Caco-2 (cell line): ENCODE measurements around the gene NKX2-3. TPM values are rescaled to one million over a fixed set of nuclear protein-coding genes. Genes with fewer than 3 reads are reported as not detected.

Experiments used
- BruUV-seq: library from RNA; stranded (reverse); fragments of 400-500 nt; replicated peaks from 2 replicates; lab custom pipeline; 2021; lab: Mats Ljungman, UMichigan
- CTCF ChIA-PET: fragments of 300-600 bp; sonication (Branson Sonifier 250); formaldehyde crosslinking; loops from one replicate; lab custom pipeline; 2022; ENCODE audit warnings: antibody characterized with exemption; lab: Charles Lee
- POLR2A ChIA-PET: fragments of 300-600 bp; sonication (Branson Sonifier 250); formaldehyde crosslinking; loops from one replicate; lab custom pipeline; 2022; ENCODE audit warnings: antibody characterized with exemption; lab: Charles Lee
- DNase-seq, 2 experiments: peaks; one replicate each; pipeline versions ENCODE4 v3.0.0 to v3.0.0-alpha.2; 2020 to 2022
- H3K27me3 ChIP-seq: replicated peaks from 2 replicates; pipeline ENCODE4 v1.6.0; 2011; ENCODE audit warnings: low read length; ENCODE audit not compliant: control insufficient read depth, insufficient read depth
- H3K36me3 ChIP-seq: 2 replicates; pipeline ENCODE4 v1.5.1; 2011; ENCODE audit warnings: low read length; ENCODE audit not compliant: control insufficient read depth, insufficient read depth
- H3K4me1 ChIP-seq: fragments of 250-450 bp; sonication (Bioruptor Pico); 2 replicates; pipeline ENCODE4 v1.5.1; 2020; ENCODE audit warnings: mild to moderate bottlenecking
- H3K4me3 ChIP-seq: 2 replicates; pipeline ENCODE4 v1.5.1; 2011; ENCODE audit warnings: low read depth, mild to moderate bottlenecking, control low read depth, low read length
- H3K9me3 ChIP-seq: fragments of 250-450 bp; sonication (Bioruptor Pico); 2 replicates; pipeline ENCODE4 v1.5.1; 2020; ENCODE audit warnings: mild to moderate bottlenecking, moderate library complexity
- H3K27ac Mint-ChIP-seq: one replicate; pipeline ENCODE4 v1.8.0; 2022; ENCODE audit warnings: mixed read lengths; ENCODE audit not compliant: unreplicated experiment
- H3K27me3 Mint-ChIP-seq: one replicate; pipeline ENCODE4 v1.8.0; 2022; ENCODE audit warnings: mixed read lengths; ENCODE audit not compliant: insufficient read depth, unreplicated experiment
- H3K36me3 Mint-ChIP-seq: one replicate; pipeline ENCODE4 v1.8.0; 2022; ENCODE audit warnings: mild to moderate bottlenecking, mixed read lengths; ENCODE audit not compliant: insufficient read depth, unreplicated experiment
- H3K4me1 Mint-ChIP-seq: one replicate; pipeline ENCODE4 v1.8.0; 2022; ENCODE audit warnings: low read depth, mixed read lengths; ENCODE audit not compliant: unreplicated experiment
- H3K4me3 Mint-ChIP-seq: one replicate; pipeline ENCODE4 v1.8.0; 2022; ENCODE audit warnings: mild to moderate bottlenecking, moderate library complexity, mixed read lengths; ENCODE audit not compliant: unreplicated experiment
- H3K9me3 Mint-ChIP-seq: one replicate; pipeline ENCODE4 v1.8.0; 2022; ENCODE audit warnings: mixed read lengths; ENCODE audit not compliant: unreplicated experiment
- intact Hi-C: fragments of 100-400 bp; cut with micrococcal nuclease; formaldehyde crosslinking; loops from one replicate; pipeline ENCODE4 v1.10.0; 2022; ENCODE audit not compliant: unreplicated experiment
- total RNA-seq: library from RNA; stranded (reverse); gene quantifications from 2 replicates; pipeline ENCODE4 v1.2.3, GENCODE V29; 2022
- TF ChIP-seq, protein P1 (sequence below), 2 experiments: fragments of 200-600 bp in 1 of 2; IDR thresholded peaks; 1 replicate in 1 of 2; 2 replicates in 1 of 2; pipeline versions ENCODE4 v1.5.1 to v1.8.0; 2011 to 2022; ENCODE audit warnings: antibody characterized with exemption in 1 of 2, control low read depth in 1 of 2, inconsistent platforms in 1 of 2, low read depth in 1 of 2, low read length in 1 of 2, mild to moderate bottlenecking in 1 of 2, moderate library complexity in 1 of 2; ENCODE audit not compliant: insufficient read depth in 1 of 2, severe bottlenecking in 1 of 2, unreplicated experiment in 1 of 2

The NKX2-3 gene
- total RNA-seq, 1 experiment from 2014 or later, result 0.43 TPM

DNA sequence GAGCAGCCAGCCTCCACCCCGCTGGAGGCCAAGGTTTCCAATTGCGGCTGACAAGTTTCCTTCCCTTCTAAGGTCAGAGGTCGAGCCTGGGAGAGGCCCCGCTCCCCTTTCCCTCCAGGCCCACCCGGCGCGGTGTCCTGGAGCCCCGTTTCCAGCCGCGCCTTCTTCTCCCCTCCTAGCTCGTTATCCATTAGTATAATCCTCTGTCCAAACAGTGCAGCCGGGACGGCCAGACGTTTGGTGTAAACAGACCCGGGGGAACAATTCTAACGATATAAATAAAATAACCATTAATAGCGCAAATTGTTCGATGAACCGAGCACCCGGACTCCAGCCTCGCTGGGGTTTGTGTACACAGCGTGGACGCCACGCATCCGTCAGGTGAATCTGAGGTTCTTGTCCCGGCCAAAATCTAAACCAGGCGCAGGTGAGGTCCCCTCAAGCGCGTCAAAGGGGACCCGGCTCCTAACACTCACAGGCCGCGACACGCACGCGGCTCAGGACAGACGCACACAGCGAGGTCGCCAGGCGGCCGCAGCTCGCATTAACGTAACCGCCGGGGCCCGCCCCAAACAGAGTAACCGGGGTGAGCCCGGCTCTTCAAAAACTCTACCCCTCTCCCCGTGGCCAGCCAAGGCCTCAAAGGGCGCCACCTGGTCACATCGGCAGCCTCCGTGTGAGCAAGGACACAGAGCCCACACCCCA, 10.8 kb upstream of the NKX2-3 start:
- Histone ChIP-seq H3K27me3 (no peaks in the 10 kb centered on the region; the same call in 1 of the 2 replicates), H3K4me3 (peak overlapping the region; percentile 14), H3K36me3 (no peaks in the 10 kb centered on the region), H3K4me1 (peaks cover 4% of the 10 kb centered on the region), H3K9me3 (no peaks in the 10 kb centered on the region)
- BruUV-seq, result no TSS peak
- Mint-ChIP-seq H3K4me1 (peaks cover 17% of the 10 kb centered on the region), H3K36me3 (peaks cover 5% of the 10 kb centered on the region), H3K27ac (no peak overlapping the region), H3K9me3 (no peaks in the 10 kb centered on the region), H3K4me3 (peak overlapping the region; percentile 91), H3K27me3 (peaks cover 14% of the 10 kb centered on the region)
- intact Hi-C loops, result no loop called here
- TF ChIP-seq, protein P1, sequence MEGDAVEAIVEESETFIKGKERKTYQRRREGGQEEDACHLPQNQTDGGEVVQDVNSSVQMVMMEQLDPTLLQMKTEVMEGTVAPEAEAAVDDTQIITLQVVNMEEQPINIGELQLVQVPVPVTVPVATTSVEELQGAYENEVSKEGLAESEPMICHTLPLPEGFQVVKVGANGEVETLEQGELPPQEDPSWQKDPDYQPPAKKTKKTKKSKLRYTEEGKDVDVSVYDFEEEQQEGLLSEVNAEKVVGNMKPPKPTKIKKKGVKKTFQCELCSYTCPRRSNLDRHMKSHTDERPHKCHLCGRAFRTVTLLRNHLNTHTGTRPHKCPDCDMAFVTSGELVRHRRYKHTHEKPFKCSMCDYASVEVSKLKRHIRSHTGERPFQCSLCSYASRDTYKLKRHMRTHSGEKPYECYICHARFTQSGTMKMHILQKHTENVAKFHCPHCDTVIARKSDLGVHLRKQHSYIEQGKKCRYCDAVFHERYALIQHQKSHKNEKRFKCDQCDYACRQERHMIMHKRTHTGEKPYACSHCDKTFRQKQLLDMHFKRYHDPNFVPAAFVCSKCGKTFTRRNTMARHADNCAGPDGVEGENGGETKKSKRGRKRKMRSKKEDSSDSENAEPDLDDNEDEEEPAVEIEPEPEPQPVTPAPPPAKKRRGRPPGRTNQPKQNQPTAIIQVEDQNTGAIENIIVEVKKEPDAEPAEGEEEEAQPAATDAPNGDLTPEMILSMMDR (IDR thresholded peaks at IDR 0.05; ENCODE audit: insufficient read depth in 1 of 2, low read depth in 1 of 2, low read length in 1 of 2, severe bottlenecking in 1 of 2, unreplicated experiment in 1 of 2), result no peak
- ChIA-PET POLR2A (interaction anchor here (1.0 kb wide), 1 partner anchor 91 kb away, joined by 5 read pairs; the partner anchor contains the start of gene GOT1), CTCF (interaction anchor here (0.5 to 1.1 kb wide), 3 partner anchors 10 to 1968 kb away, joined by 3 to 5 read pairs (median 3); no protein-coding TSS in a partner anchor)
- no peak for DNase-seq

DNA sequence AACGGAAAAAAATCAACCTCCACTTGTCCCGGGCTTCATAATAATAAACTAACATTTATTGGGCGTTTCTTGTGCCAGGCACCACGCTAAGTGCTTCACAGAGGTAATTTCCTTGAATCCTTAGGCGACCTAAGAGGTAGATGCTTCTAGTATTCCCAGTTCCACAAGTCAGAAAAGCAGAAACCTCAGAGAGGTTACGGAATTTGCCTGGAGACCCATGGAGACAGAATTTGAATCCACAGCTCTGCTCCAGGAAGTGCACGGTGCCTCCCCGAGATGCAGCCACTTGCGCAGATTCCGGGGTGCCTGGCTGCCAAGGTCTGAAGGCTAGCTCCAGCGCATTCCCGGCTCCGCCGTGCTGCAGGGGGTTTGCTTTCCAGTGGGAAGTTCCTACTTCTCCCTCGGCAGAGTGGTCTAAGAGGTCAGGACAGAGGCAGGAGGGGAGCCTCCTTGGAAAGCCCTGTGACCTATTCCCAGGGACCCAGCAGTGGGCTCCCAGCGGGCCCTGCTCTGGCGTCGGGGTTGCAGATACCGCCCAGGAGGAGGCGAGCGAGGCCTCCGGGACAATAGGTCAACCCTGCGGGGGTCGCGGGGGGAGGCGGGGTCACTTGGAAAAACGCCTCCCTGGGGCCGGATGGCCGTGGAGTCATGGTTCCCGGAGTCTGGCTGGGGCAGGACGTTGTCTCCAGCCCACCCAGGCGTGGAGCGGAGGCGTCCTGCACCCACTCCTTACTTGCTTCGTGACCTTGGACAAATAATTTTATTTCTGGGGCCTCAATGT, 10.1 kb upstream of the NKX2-3 start:
- DNase-seq, result no peak
- intact Hi-C loops, result no loop called here
- no peak overlapping the region for H3K27ac Mint-ChIP-seq
- no peaks in the 10 kb centered on the region; the same call in 1 of the 2 replicates for H3K27me3 ChIP-seq
- H3K4me1 ChIP-seq, result peaks cover 4% of the 10 kb centered on the region
- POLR2A ChIA-PET, result no interaction called here
- no peaks in the 10 kb centered on the region for H3K36me3 ChIP-seq
- H3K4me3 ChIP-seq, result peak overlapping the region; percentile 19
- peaks cover 17% of the 10 kb centered on the region for H3K4me1 Mint-ChIP-seq
- no peaks in the 10 kb centered on the region for H3K9me3 ChIP-seq
- H3K4me3 Mint-ChIP-seq, result peak overlapping the region; percentile 91
- TF ChIP-seq, protein P1 (IDR thresholded peaks at IDR 0.05; ENCODE audit: insufficient read depth in 1 of 2, low read depth in 1 of 2, low read length in 1 of 2, severe bottlenecking in 1 of 2, unreplicated experiment in 1 of 2), result no peak
- BruUV-seq, result no TSS peak
- H3K9me3 Mint-ChIP-seq, result no peaks in the 10 kb centered on the region
- H3K27me3 Mint-ChIP-seq, result peaks cover 10% of the 10 kb centered on the region
- CTCF ChIA-PET, result no interaction called here
- H3K36me3 Mint-ChIP-seq, result peaks cover 5% of the 10 kb centered on the region

DNA sequence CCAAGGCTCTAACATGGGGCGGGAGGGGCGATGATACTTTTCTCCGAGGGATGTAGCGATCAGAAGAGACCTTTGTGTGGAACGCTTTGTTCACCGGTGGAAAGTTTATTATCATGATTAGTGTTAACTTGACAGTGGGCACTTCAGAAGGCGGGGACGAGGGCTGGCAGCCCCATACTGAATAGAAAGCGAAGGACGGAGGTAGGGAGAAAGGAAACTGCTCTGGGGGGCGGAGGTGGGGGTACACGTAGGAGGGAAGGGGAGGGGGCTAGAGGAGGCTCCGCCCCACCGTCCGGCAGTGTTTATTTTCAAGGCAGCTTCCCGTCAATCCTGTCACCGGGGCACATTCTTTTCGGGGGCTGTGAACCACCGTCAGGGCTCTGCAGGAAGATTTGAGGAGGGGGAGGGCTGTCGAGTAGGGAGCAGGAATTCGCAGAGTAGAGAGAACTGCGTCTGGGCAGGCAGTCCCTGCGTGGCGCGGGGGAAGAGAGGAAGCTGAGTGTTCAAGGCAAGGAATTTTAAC, 9.4 kb upstream of the NKX2-3 start:
- CTCF ChIA-PET, result no interaction called here
- peak overlapping the region; percentile 19 for H3K4me3 ChIP-seq
- Mint-ChIP-seq H3K27ac (no peak overlapping the region), H3K4me1 (peaks cover 17% of the 10 kb centered on the region), H3K36me3 (peaks cover 5% of the 10 kb centered on the region), H3K27me3 (peaks cover 7% of the 10 kb centered on the region), H3K9me3 (no peaks in the 10 kb centered on the region), H3K4me3 (peak overlapping the region; percentile 91)
- no peaks in the 10 kb centered on the region; the same call in 1 of the 2 replicates for H3K27me3 ChIP-seq
- no TSS peak for BruUV-seq
- intact Hi-C loops, result no loop called here
- TF ChIP-seq, protein P1 (IDR thresholded peaks at IDR 0.05; ENCODE audit: insufficient read depth in 1 of 2, low read depth in 1 of 2, low read length in 1 of 2, severe bottlenecking in 1 of 2, unreplicated experiment in 1 of 2), result no peak
- H3K9me3 ChIP-seq, result no peaks in the 10 kb centered on the region
- POLR2A ChIA-PET, result no interaction called here
- H3K36me3 ChIP-seq, result no peaks in the 10 kb centered on the region
- DNase-seq, result peak in 1 of 2 experiments; percentile 43
- H3K4me1 ChIP-seq, result peaks cover 7% of the 10 kb centered on the region
